H1 (cell line): Measurements from ENCODE around the gene RELN. TPM values are rescaled to one million over a fixed set of nuclear protein-coding genes. Genes with fewer than 3 reads are reported as not detected.

Experiments used
- SAP30 ChIP-seq: fragments of 300-600 bp; sonication (generic); IDR thresholded peaks from 2 replicates; pipeline ENCODE4 v1.7.1; 2012; ENCODE audit warnings: low read length, moderate library complexity, mild to moderate bottlenecking, inconsistent platforms; ENCODE audit not compliant: insufficient read depth, insufficient replicate concordance
- polyA plus RNA-seq, 7 experiments: library from polyadenylated mRNA; depleted of rRNA in 3 of 7; stranded (reverse) in 5 of 7; unstranded in 2 of 7; fragments of >200 nt in 5 of 7; fragments of 200-250 nt in 2 of 7; gene quantifications; 1 replicate in 5 of 7; 2 replicates in 1 of 7; 4 replicates in 1 of 7; pipeline versions ENCODE4 v1.2.1 to v1.2.3, GENCODE V29; 2011 to 2013; ENCODE audit warnings: missing spikeins in 2 of 7, mixed read lengths in 2 of 7
- total RNA-seq: library from RNA; stranded (reverse); fragmentation: NEBNext Ultra II Directional; extraction: Animal tissue kit (Norgen Biotek cat#: 25700); gene quantifications from 2 replicates; pipeline ENCODE4 v1.2.1, GENCODE V29; 2021

RELN gene
- total and polyA plus RNA-seq, 2 of the 8 experiments (the other 6 are each of a cell fraction or from before 2014, with no cell fraction given), result 0.03 to 0.07 TPM

GRCh38 chr7:104032486-104032885, 43.0 kb upstream of the RELN start (continued):
- no peak for TF ChIP-seq SAP30
